CD4-positive, CD25-positive, alpha-beta regulatory T cell (primary cell): ENCODE results near the gene TMC3. TPM values are rescaled to one million over a fixed set of nuclear protein-coding genes. Genes with fewer than 3 reads are reported as not detected.

Source experiments
- ATAC-seq, 2 donors: fragments of 150-1000 bp; cut with Tn5 transposase; one replicate each; pipeline ENCODE4 v1.10.0; 2021; ENCODE audit warnings: low read depth in 2 of 2, moderate number of reproducible peaks in 2 of 2, moderate library complexity in 1 of 2
- DNase-seq, 3 donors: peaks; one replicate each; pipeline versions ENCODE4 v3.0.0 to v3.0.0-alpha.2; 2012 to 2022; ENCODE audit warnings: mixed read lengths in 1 of 3
- H3K27ac ChIP-seq: one replicate; pipeline ENCODE4 v1.7.0; 2013; ENCODE audit warnings: mild to moderate bottlenecking, low read length; ENCODE audit not compliant: insufficient read depth, poor library complexity, severe bottlenecking
- H3K27me3 ChIP-seq: one replicate; pipeline ENCODE4 v1.7.0; 2013; ENCODE audit warnings: low read length; ENCODE audit not compliant: control insufficient read depth, insufficient read depth
- H3K36me3 ChIP-seq: one replicate; pipeline ENCODE4 v1.7.0; 2013; ENCODE audit warnings: mild to moderate bottlenecking, low read length, moderate library complexity; ENCODE audit not compliant: control insufficient read depth, insufficient read depth
- H3K4me1 ChIP-seq: 2 replicates; pipeline ENCODE4 v1.7.0; 2013; ENCODE audit warnings: mild to moderate bottlenecking, low read length; ENCODE audit not compliant: insufficient read depth, control insufficient read depth, poor library complexity, severe bottlenecking
- H3K4me3 ChIP-seq: one replicate; pipeline ENCODE4 v1.7.0; 2013; ENCODE audit warnings: low read depth, mild to moderate bottlenecking, low read length, moderate library complexity
- H3K9me3 ChIP-seq, 2 experiments: 1 replicate in 1 of 2; 2 replicates in 1 of 2; pipeline ENCODE4 v1.7.0; 2013; ENCODE audit warnings: low read length in 2 of 2, mild to moderate bottlenecking in 1 of 2, moderate library complexity in 1 of 2; ENCODE audit not compliant: control insufficient read depth in 2 of 2
- H3K27ac Mint-ChIP-seq, 3 donors: one replicate each; pipeline ENCODE4 v1.8.0; 2020 to 2022; ENCODE audit warnings: mild to moderate bottlenecking in 3 of 3, mixed read lengths in 3 of 3, moderate library complexity in 2 of 3
- H3K27me3 Mint-ChIP-seq: one replicate; pipeline ENCODE4 v1.8.0; 2022; ENCODE audit warnings: mild to moderate bottlenecking, mixed read lengths
- H3K36me3 Mint-ChIP-seq: one replicate; pipeline ENCODE4 v1.8.0; 2020; ENCODE audit warnings: mixed read lengths
- H3K4me1 Mint-ChIP-seq, 4 donors: one replicate each; pipeline ENCODE4 v1.8.0; 2020 to 2022; ENCODE audit warnings: mixed read lengths in 4 of 4, mild to moderate bottlenecking in 1 of 4
- H3K4me3 Mint-ChIP-seq, 4 donors: one replicate each; pipeline ENCODE4 v1.8.0; 2020 to 2022; ENCODE audit warnings: mild to moderate bottlenecking in 4 of 4, mixed read lengths in 4 of 4, moderate library complexity in 3 of 4
- H3K9me3 Mint-ChIP-seq, 7 donors: one replicate each; pipeline ENCODE4 v1.8.0; 2020 to 2022; ENCODE audit warnings: mixed read lengths in 7 of 7, mild to moderate bottlenecking in 3 of 7, moderate library complexity in 2 of 7
- polyA plus RNA-seq, 4 donors: library from polyadenylated mRNA; unstranded; fragments of 300-500 nt; fragmentation: Illumina TruSeq; gene quantifications; one replicate each; pipeline ENCODE4 v1.2.3, GENCODE V29; 2021
- total RNA-seq: library from RNA; stranded (reverse); gene quantifications from one replicate; pipeline ENCODE4 v1.2.3, GENCODE V29; 2022

TMC3 gene
- total and polyA plus RNA-seq, 5 donors from 2014 or later = 0.05 to 0.06 TPM; not detected in 3

DNA sequence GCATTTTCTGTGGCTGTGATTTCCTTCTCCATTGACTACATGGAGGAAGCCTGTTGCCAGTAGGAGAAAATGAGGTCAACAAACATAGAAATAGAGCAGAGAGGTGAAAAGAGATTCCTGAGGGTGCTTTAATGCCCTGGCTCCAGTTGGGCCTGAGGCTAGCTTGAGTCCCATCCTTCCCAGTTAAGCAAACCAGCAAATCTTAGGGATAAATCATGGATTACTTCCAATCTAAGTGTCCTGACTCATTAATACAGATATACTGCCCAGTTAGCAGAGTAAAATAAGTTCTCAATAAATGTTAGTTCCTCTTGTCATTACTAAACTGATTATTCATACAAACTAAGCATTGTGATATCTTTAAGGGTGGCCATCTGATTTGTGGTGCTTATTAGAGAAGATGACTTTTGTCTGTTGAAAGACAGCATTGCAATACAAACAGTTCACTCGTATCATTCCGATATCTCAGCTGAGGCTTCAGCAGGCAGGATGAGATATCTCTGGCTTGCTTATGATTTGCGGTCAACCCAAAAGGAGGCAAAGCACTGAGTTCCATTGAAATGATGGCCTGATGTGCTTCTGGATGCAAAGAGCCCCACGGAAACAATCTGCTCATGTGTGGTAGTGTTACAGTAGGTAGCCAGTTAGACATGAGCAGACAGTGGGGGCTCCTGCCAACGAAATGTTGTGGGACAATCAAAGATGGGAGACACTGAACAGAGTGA is 43.5 kb downstream of the TMC3 start:
- Histone ChIP-seq H3K27ac (no peak overlapping the region), H3K4me1 (no peaks in the 10 kb centered on the region), H3K4me3 (no peak overlapping the region), H3K27me3 (no peaks in the 10 kb centered on the region), H3K9me3 (no peaks in the 10 kb centered on the region), H3K36me3 (no peaks in the 10 kb centered on the region)
- H3K9me3 Mint-ChIP-seq = peaks cover 0 to 2% (median 0%) of the 10 kb centered on the region in 7 donors
- peaks cover 0 to 31% (median 5%) of the 10 kb centered on the region in 4 donors for H3K4me1 Mint-ChIP-seq
- H3K27me3 Mint-ChIP-seq = no peaks in the 10 kb centered on the region
- no peak for ATAC-seq
- no peak for DNase-seq
- H3K27ac Mint-ChIP-seq = peak overlapping the region; percentile 16 to 83 (median 76)
- no peaks in the 10 kb centered on the region for H3K36me3 Mint-ChIP-seq
- H3K4me3 Mint-ChIP-seq = peak overlapping the region in 2 of 4 donors; percentile 12 to 32

DNA sequence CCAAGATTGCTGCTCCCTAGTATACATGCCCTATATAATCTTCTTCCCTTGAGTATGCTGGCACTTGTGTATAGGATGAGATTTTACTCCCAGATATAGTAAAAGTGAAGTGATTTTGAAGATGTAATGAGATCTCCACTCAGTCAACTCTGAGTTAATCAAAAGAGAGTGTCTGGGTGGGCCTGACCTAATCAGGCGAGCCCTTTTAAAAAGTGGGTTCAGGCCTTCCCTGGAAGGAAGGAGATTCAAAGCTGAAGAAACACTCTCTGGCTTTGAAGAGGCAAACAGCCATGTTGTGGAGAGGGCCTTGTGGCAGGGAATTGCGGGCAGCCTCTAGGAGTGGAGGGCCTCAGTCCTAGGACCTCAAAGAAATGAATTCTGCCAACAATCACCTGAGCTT is 44.6 kb downstream of the TMC3 start:
- no peak overlapping the region for H3K4me3 ChIP-seq
- H3K4me1 ChIP-seq = peaks cover 5% of the 10 kb centered on the region
- no peak overlapping the region for H3K27ac ChIP-seq
- DNase-seq (no peak), ATAC-seq (no peak)
- H3K36me3 Mint-ChIP-seq = no peaks in the 10 kb centered on the region
- no peak overlapping the region for H3K27ac Mint-ChIP-seq
- H3K27me3 Mint-ChIP-seq = no peaks in the 10 kb centered on the region
- no peaks in the 10 kb centered on the region for H3K36me3 ChIP-seq
- H3K27me3 ChIP-seq = no peaks in the 10 kb centered on the region
- H3K4me3 Mint-ChIP-seq = no peak overlapping the region
- peaks cover 0 to 39% (median 10%) of the 10 kb centered on the region in 4 donors for H3K4me1 Mint-ChIP-seq
- H3K9me3 Mint-ChIP-seq = peaks cover 0 to 2% (median 0%) of the 10 kb centered on the region in 7 donors
- no peaks in the 10 kb centered on the region for H3K9me3 ChIP-seq

DNA sequence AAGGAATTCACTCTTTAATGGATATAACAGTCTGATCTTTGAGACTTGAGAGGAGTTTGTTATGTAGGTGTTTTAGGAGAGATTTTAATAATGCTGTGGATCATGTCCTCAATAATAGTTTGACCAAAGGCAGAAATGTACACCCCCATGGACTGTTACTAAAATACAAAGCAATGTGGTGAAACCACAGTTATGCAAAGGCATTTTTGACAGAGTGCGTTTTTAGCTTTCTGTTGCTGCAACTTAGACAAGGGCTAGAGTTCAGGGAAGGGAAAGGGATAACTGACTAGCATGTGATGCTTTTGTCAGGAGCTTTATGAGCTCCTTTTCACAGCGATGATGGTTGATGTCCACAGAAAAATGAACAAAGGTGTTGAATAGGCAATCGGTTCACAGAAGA is 46.5 kb downstream of the TMC3 start:
- ATAC-seq = no peak
- Histone ChIP-seq H3K36me3 (no peaks in the 10 kb centered on the region), H3K27me3 (no peaks in the 10 kb centered on the region), H3K4me3 (no peak overlapping the region), H3K27ac (no peak overlapping the region), H3K4me1 (peaks cover 22% of the 10 kb centered on the region), H3K9me3 (no peaks in the 10 kb centered on the region)
- peak overlapping the region in 1 of 3 donors; percentile 1 for H3K27ac Mint-ChIP-seq
- no peaks in the 10 kb centered on the region for H3K36me3 Mint-ChIP-seq
- no peaks in the 10 kb centered on the region for H3K27me3 Mint-ChIP-seq
- DNase-seq = no peak
- H3K4me3 Mint-ChIP-seq = no peak overlapping the region
- H3K4me1 Mint-ChIP-seq = peaks cover 4 to 46% (median 19%) of the 10 kb centered on the region in 4 donors
- peaks cover 0 to 2% (median 0%) of the 10 kb centered on the region in 7 donors for H3K9me3 Mint-ChIP-seq

- Mint-ChIP-seq H3K4me3 (no peak overlapping the region), H3K27me3 (no peaks in the 10 kb centered on the region), H3K27ac (no peak overlapping the region), H3K9me3 (no peaks in the 10 kb centered on the region), H3K36me3 (no peaks in the 10 kb centered on the region), H3K4me1 (peaks cover 4 to 53% (median 22%) of the 10 kb centered on the region in 4 donors)
- no peaks in the 10 kb centered on the region for H3K27me3 ChIP-seq
- H3K9me3 ChIP-seq = no peaks in the 10 kb centered on the region
- no peak overlapping the region for H3K4me3 ChIP-seq
- peaks cover 24% of the 10 kb centered on the region for H3K4me1 ChIP-seq
- no peaks in the 10 kb centered on the region for H3K36me3 ChIP-seq
- no peak overlapping the region for H3K27ac ChIP-seq
- ATAC-seq (no peak), DNase-seq (no peak)
Measured at GRCh38 chr15:81326466-81327212, 47.4 kb downstream of the TMC3 start.

- Mint-ChIP-seq H3K4me3 (peak within 1 kb of the TSS; percentile 94 to 99 (median 96)), H3K36me3 (peaks cover 4% of the 10 kb centered on the region), H3K9me3 (no peaks in the 10 kb centered on the region), H3K27me3 (no peaks in the 10 kb centered on the region), H3K27ac (peak within 1 kb of the TSS; percentile 91 to 97 (median 95)), H3K4me1 (peaks cover 4 to 56% (median 22%) of the 10 kb centered on the region in 4 donors)
- H3K27me3 ChIP-seq = no peaks in the 10 kb centered on the region
- H3K4me3 ChIP-seq = peak within 1 kb of the TSS; percentile 83
- H3K4me1 ChIP-seq = peaks cover 24% of the 10 kb centered on the region
- peak within 1 kb of the TSS; percentile 72 for H3K27ac ChIP-seq
- peaks cover under 1% of the 10 kb centered on the region for H3K36me3 ChIP-seq
- no peaks in the 10 kb centered on the region for H3K9me3 ChIP-seq
- DNase-seq (peak; percentile 89 to 96 (median 93)), ATAC-seq (peak; percentile 99 to 100)
Measured at GRCh38 chr15:81323944-81324881, 49.8 kb downstream of the TMC3 start, which contains the start of gene STARD5. Gene STARD5, minus strand, starts transcription at chr15:81324141. Its CDS starts 42 bp downstream, at chr15:81324099.

DNA sequence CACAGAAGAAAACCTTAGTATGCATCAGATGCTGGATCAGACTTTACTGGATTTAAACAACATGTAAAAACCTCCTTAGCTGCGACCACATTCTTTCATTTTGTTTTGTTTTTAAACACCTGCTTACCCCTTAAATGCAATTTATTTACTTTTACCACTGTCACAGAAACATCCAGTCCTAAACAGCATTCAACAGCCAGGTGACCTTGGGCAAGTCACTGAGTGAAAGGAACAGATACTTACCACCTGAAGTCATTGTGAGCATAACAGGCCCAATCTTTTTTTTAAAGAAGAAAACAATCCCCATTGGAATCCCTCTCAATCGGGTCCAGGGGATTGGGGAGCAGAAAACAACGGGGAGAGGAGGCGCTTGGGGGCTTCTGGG is 50.5 kb downstream of the TMC3 start:
- peak overlapping the region; percentile 91 to 97 (median 95) for H3K27ac Mint-ChIP-seq
- Histone ChIP-seq H3K4me3 (peak overlapping the region; percentile 83), H3K36me3 (peaks cover 7% of the 10 kb centered on the region), H3K27me3 (no peaks in the 10 kb centered on the region), H3K9me3 (no peaks in the 10 kb centered on the region), H3K4me1 (peaks cover 24% of the 10 kb centered on the region), H3K27ac (peak overlapping the region; percentile 72)
- H3K4me1 Mint-ChIP-seq = peaks cover 6 to 61% (median 23%) of the 10 kb centered on the region in 4 donors
- ATAC-seq (no peak), DNase-seq (peak in 1 of 3 donors; percentile 41)
- H3K4me3 Mint-ChIP-seq = peak overlapping the region; percentile 94 to 99 (median 96)
- no peaks in the 10 kb centered on the region for H3K9me3 Mint-ChIP-seq
- H3K36me3 Mint-ChIP-seq = peaks cover 10% of the 10 kb centered on the region
- no peaks in the 10 kb centered on the region for H3K27me3 Mint-ChIP-seq

GRCh38 chr15:81322676-81323253 is 51.2 kb downstream of the TMC3 start:
- no peaks in the 10 kb centered on the region for H3K27me3 Mint-ChIP-seq
- peak overlapping the region; percentile 61 to 79 (median 71) for H3K4me3 Mint-ChIP-seq
- no peaks in the 10 kb centered on the region for H3K27me3 ChIP-seq
- peaks cover 9 to 67% (median 25%) of the 10 kb centered on the region in 4 donors for H3K4me1 Mint-ChIP-seq
- ATAC-seq (no peak), DNase-seq (peak in 1 of 3 donors; percentile 61)
- no peak overlapping the region for H3K27ac ChIP-seq
- H3K27ac Mint-ChIP-seq = peak overlapping the region; percentile 74 to 82 (median 77)
- H3K36me3 Mint-ChIP-seq = peaks cover 15% of the 10 kb centered on the region
- H3K4me3 ChIP-seq = peak overlapping the region; percentile 83
- H3K4me1 ChIP-seq = peaks cover 24% of the 10 kb centered on the region
- H3K9me3 Mint-ChIP-seq = no peaks in the 10 kb centered on the region
- H3K9me3 ChIP-seq = no peaks in the 10 kb centered on the region
- peaks cover 15% of the 10 kb centered on the region for H3K36me3 ChIP-seq
